ENCODE data around the gene PFN1.

Gene PFN1

GRCh38 chr17:4948166-4948930 lies at the start of gene PFN1:
PFN1 (minus strand) TSS chr17:4948530; CDS start chr17:4948394, 136 bp downstream.
- peak; percentile 81 for DNase-seq

- DNase-seq: peak; percentile 73
These were observed 49.1 kb upstream of the PFN1 start, which contains the start of the genes INCA1 and KIF1C for GRCh38 chr17:4997302-4998026. INCA1 (minus strand) TSS chr17:4997522; CDS start chr17:4994437, 3,085 bp downstream. KIF1C (plus strand) TSS chr17:4997950; CDS start chr17:5000247, 2,297 bp downstream.

- DNase-seq: no peak
These were observed 45.8 kb upstream of the PFN1 start for GRCh38 chr17:4994081-4994595.

DNA sequence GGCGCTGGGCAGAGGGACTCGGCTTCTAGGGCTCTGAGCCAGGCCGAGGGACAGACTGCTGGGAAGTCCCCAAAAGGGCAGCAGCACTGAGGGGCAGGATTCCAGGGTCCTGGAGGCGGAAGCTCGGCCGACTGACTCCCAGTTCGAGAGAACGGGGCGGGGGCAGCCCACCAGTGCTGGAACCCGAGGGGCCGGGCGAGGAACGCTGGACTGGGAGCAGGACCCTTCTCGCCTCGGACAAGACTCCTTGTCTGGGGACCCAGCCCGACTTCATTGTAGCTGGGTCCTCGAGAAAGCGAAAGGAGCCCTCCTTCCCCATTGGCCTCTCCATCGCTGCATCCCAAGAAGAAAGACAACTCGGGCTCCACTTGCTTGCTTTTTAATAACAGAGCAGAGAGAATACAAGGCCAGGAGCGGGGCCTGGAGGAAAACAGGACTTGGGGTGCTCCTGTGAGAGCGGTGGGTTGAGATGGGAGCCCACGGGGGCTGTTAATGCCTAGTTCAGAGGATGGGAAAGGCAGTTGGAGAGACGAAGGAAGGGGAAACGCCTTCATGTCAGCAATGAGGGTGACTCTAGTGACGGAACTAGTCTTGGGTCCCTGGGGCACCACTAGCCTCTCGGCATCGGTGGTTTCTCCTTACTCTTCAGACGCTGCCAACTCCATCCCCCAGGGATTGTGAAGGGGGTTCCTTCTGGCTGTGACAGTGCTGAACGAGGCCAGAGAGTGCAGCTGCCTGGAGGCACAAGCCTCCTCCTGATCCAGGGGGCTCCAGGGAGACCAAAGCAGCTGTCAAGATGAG lies 39.6 kb upstream of the PFN1 start:
- DNase-seq: no peak

GRCh38 chr17:4986951-4987766 lies 38.8 kb upstream of the PFN1 start, which contains the start of gene CAMTA2:
CAMTA2 (minus strand) TSS chr17:4987675; CDS start chr17:4986222, 1,453 bp downstream.
- DNase-seq: peak; percentile 30

GRCh38 chr17:4986403-4986802 lies 38.1 kb upstream of the PFN1 start:
- no peak for DNase-seq

DNA sequence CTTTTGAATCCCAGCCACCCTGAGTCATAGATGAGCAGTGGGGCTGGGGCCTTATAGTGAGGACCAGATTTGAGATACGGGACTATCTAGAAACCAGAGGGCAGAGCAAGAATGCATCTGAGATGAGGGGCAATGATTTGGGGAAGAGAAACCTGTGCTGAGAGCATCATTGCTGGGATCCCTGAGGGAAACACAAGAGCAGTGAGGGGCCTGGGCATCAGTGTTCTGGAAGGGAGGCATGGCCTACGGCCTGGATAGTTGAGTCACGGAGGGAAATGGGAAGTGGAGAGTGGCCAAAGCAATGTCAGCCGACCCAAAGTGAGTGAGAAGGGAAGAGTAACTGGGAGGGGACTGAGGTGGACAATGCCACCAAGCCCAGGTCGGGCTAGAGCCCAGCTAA lies 34.0 kb upstream of the PFN1 start:
- DNase-seq: no peak

- peak; percentile 15 for DNase-seq
These were observed 32.4 kb upstream of the PFN1 start for GRCh38 chr17:4980644-4981216.

DNA sequence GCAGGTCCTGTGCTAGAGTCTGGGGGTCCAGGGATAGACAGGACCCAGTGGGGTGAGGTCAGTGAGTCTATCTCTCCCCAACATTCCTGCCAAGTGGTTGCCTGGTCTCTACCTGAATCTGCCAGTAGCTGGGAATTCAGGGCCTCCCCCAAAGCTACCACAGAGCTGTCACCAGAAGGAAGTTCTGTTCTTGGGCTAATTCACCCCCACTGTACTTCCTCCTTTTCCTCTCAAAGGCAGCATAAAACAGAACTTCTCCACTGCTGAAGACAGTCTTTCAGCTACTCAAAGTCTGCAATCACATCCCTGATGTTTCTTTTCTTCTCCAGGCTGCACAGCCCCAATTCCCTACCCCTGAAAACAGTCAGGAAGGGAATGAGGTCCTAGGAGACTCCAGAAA lies 30.4 kb upstream of the PFN1 start:
- DNase-seq: no peak

GRCh38 chr17:4974115-4974670 lies 25.9 kb upstream of the PFN1 start:
- DNase-seq: no peak

- no peak for DNase-seq
These were observed 25.2 kb upstream of the PFN1 start for GRCh38 chr17:4973256-4974114.

DNA sequence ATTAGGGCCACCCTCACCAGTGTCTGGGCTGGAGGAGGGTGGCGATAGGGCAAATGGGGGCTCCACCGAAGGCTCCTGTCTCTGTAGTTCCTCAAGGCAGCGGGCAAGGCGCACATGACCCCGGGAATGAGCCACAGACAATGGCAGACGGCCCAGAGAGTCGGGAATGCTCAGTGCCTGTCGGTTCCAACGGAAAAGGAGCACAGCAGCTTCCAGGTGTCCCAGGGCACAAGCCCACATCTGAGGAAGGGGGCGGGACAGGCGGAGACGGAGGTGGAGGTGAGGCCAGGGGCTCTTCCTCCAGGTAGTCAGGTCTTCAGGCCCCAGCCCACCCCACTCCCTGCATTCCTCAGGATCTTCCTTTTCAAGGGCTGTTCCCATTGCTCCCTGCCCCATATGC lies 24.4 kb upstream of the PFN1 start:
- DNase-seq: no peak

- no peak for DNase-seq
These were observed 24.0 kb upstream of the PFN1 start for GRCh38 chr17:4972322-4972721.

DNA sequence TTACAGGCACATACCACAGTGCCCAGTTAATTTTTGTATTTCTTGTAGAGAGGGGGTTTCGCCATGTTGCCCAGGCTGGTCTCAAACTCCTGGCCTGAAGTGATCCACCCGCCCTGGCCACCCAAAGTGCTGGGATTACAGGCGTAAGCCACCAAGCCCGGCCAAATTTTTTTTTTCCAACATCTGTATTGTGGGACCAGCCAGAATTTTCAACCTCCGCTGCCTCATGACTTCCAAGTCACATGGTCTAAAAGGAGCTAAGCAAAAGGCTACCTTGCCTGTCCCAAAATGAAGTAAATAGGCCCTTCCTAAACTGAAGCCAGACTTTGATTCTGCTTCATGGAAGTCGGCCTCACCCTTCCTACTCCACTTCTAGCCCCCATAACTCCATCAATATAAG lies 23.5 kb upstream of the PFN1 start:
- no peak for DNase-seq

DNA sequence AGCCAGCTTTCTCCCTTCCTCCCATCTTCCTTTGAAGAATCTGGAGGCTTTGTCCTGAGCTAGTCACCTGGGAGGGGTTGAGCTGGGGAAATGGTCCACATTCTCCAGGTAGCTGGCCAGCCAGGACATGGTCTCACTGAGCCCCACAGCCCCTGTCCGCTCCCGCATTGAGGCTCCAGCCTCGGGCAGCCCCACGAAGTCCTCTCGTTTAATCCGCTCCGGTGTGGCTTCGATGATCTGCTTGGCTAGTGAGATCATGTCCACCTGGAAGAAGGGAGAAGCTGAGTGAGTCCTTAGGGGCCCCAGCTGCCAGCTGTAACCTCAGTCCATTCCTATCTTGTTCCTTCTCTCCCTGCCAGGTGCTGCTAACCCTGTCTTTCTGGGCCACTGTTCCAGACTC lies 21.9 kb upstream of the PFN1 start:
- no peak for DNase-seq

DNA sequence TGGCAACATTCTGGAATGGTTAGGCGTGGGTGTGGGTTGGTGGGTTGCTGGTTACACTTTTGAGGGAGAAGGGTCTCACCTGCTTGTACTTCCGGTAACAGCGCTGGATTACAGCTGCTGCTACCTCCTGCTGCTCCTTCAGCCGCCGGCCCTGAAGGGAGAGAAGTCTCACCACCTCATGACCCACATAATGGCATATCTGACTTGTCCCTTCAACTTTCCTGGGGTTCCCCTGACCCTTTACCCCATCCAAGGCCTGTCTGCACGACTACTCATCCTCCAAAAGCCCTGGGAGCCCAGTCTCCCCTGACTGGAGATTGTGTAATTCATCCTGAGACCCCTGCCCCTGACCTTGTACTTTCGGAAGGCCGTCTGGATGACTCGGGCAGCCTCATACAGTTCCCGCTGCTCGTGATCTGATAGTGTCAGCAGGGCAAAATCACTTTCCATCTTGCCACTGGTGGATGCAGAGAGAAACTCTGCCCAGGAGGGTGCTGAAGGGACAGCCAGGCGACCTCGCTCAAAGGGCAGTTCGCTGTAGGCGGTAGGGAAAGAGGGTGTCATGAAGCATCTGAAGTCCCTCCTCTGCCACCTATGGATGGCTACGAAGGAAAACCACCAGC lies 21.3 kb upstream of the PFN1 start:
- DNase-seq: peak; percentile 10

- DNase-seq: peak; percentile 91
These were observed 20.8 kb upstream of the PFN1 start for GRCh38 chr17:4969047-4969550.

DNA sequence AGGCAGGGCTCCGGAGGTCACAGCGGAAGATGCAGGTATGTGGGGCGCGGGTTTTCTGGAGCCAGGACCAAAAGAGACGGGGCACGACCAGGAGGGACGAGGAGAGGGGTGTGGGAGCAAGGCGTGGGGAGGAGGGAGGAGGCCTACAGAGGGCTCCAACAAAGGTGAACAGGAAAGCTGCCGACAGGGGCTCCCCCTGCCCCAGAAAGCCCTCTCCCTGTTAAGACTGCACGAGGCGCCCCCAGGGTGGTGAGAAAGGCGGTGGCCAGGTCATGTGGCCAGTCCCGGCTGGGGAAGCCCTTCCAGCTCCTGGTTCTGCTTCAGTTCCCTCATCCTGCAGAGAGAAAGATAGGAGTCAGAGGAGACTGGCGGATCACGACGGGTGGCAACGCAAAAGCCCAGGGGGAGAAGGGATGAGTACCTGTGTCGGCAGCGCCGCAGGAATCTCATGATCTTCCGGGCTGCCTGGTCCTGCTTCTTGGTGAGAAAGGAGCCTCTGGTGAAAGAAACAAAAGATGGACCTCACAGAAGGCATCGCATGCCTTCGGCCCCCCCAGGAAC lies 20.2 kb upstream of the PFN1 start:
- peak; percentile 11 for DNase-seq
